ENCODE measurements around the gene MC4R.

MC4R gene

DNA sequence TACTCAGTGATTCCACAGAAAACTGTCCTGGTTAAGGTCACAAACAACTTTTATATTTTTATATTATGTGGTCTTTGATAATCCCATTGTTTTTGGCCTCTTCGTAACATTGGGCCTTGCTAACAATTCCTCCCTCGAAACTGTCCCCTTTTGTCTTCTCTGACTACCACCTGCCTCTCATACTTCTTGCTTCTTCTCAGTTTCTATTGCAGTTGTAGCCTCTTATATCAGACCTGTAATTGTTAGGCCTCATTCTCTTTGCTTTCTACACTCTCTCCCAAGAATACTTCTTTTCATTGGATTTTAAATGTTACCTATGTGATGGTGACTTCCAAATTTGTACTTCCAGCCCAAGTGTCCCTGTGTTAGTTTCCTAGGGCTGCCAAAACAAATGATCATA is 44.7 kb downstream of the MC4R start:
- H3K27ac ChIP-seq = no peak overlapping the region
- H3K36me3 ChIP-seq = no peaks in the 10 kb centered on the region
- H3K4me1 ChIP-seq (ENCODE audit: control insufficient read depth in 1 of 2, insufficient read depth in 1 of 2, low read depth in 1 of 2, low read length in 1 of 2) = no peaks in the 10 kb centered on the region
- H3K9me3 ChIP-seq = no peaks in the 10 kb centered on the region
- no peaks in the 10 kb centered on the region for H3K27me3 ChIP-seq
- no peak overlapping the region for H3K4me3 ChIP-seq (ENCODE audit: low read depth in 1 of 2, low read length in 1 of 2)
- no peak for TF ChIP-seq CTCF (IDR thresholded peaks at IDR 0.05)

GRCh38 chr18:60322591-60322990 is 50.0 kb downstream of the MC4R start:
- Histone ChIP-seq H3K4me3 (ENCODE audit: low read depth in 1 of 2, low read length in 1 of 2) (no peak overlapping the region), H3K4me1 (ENCODE audit: control insufficient read depth in 1 of 2, insufficient read depth in 1 of 2, low read depth in 1 of 2, low read length in 1 of 2) (no peaks in the 10 kb centered on the region), H3K27ac (no peak overlapping the region), H3K36me3 (no peaks in the 10 kb centered on the region), H3K9me3 (no peaks in the 10 kb centered on the region), H3K27me3 (no peaks in the 10 kb centered on the region)
- TF ChIP-seq CTCF (IDR thresholded peaks at IDR 0.05) = no peak
